Liver (tissue), 9 donors: ENCODE results near the gene TRIP12. TPM values are rescaled to one million over a fixed set of nuclear protein-coding genes. Genes with fewer than 3 reads are reported as not detected.
"Not testable (repeated sequence)": the region's sequence is repeated elsewhere in the genome, so short reads cannot be mapped to it uniquely, and the experiment has no call there.

Experiments
- DNase-seq: peaks from one replicate; pipeline ENCODE4 v3.0.0-alpha.2; 2017; ENCODE audit warnings: low spot score
- H3K27ac ChIP-seq, 2 donors: one replicate each; pipeline ENCODE4 v1.7.0; 2013; ENCODE audit warnings: inconsistent platforms in 2 of 2, low read length in 2 of 2, control low read depth in 1 of 2, low read depth in 1 of 2, mild to moderate bottlenecking in 1 of 2
- H3K27me3 ChIP-seq, 4 donors: one replicate each; pipeline versions ENCODE4 v1.6.1 to v1.7.0; 2013; ENCODE audit warnings: low read length in 3 of 4, inconsistent platforms in 1 of 4, mild to moderate bottlenecking in 1 of 4, moderate library complexity in 1 of 4; ENCODE audit not compliant: control insufficient read depth in 4 of 4, insufficient read depth in 4 of 4
- H3K36me3 ChIP-seq, 4 donors: one replicate each; pipeline versions ENCODE4 v1.6.1 to v1.7.0; 2013; ENCODE audit warnings: low read length in 3 of 4, mild to moderate bottlenecking in 3 of 4, low read depth in 1 of 4, moderate library complexity in 1 of 4; ENCODE audit not compliant: control insufficient read depth in 4 of 4, insufficient read depth in 3 of 4
- H3K4me1 ChIP-seq, 4 donors: one replicate each; pipeline versions ENCODE4 v1.6.1 to v1.7.0; 2013; ENCODE audit warnings: low read length in 3 of 4, mild to moderate bottlenecking in 3 of 4, moderate library complexity in 1 of 4; ENCODE audit not compliant: control insufficient read depth in 4 of 4, insufficient read depth in 4 of 4
- H3K4me3 ChIP-seq, 3 donors: one replicate each; pipeline versions ENCODE4 v1.6.1 to v1.7.0; 2013; ENCODE audit warnings: low read length in 3 of 3, control low read depth in 1 of 3, low read depth in 1 of 3, mild to moderate bottlenecking in 1 of 3
- H3K9ac ChIP-seq, 2 donors: one replicate each; pipeline ENCODE4 v1.7.0; 2013; ENCODE audit warnings: low read length in 2 of 2, mild to moderate bottlenecking in 2 of 2, moderate library complexity in 2 of 2, control low read depth in 1 of 2, low read depth in 1 of 2
- H3K9me3 ChIP-seq, 4 donors: one replicate each; pipeline versions ENCODE4 v1.6.1 to v1.7.0; 2013; ENCODE audit warnings: low read length in 3 of 4; ENCODE audit not compliant: control insufficient read depth in 4 of 4
- EGR1 ChIP-seq, 2 donors: IDR thresholded peaks; 2 replicates each; pipeline ENCODE4 v1.6.1; 2016 to 2018; ENCODE audit warnings: antibody characterized with exemption in 2 of 2, low read depth in 2 of 2
- FOXA1 ChIP-seq: IDR thresholded peaks from 2 replicates; pipeline ENCODE4 v1.6.1; 2016; ENCODE audit warnings: antibody characterized with exemption
- FOXA2 ChIP-seq: IDR thresholded peaks from 2 replicates; pipeline ENCODE4 v1.6.1; 2016; ENCODE audit warnings: antibody characterized with exemption
- GABPA ChIP-seq, 2 donors: IDR thresholded peaks in 1 of 2; conservative IDR thresholded peaks in 1 of 2; 2 replicates each; pipeline ENCODE4 v1.6.1; 2016; ENCODE audit warnings: antibody characterized with exemption in 2 of 2, mild to moderate bottlenecking in 1 of 2, moderate library complexity in 1 of 2
- HNF4A ChIP-seq, 2 donors: conservative IDR thresholded peaks; 2 replicates each; pipeline ENCODE4 v1.6.1; 2016; ENCODE audit warnings: antibody characterized with exemption in 2 of 2, mild to moderate bottlenecking in 2 of 2
- HNF4G ChIP-seq: IDR thresholded peaks from 2 replicates; pipeline ENCODE4 v1.6.1; 2016; ENCODE audit warnings: antibody characterized with exemption
- JUND ChIP-seq, 2 donors: IDR thresholded peaks; 2 replicates each; pipeline ENCODE4 v1.6.1; 2016; ENCODE audit warnings: antibody characterized with exemption in 2 of 2
- NR2F2 ChIP-seq: IDR thresholded peaks from 2 replicates; pipeline ENCODE4 v1.6.1; 2016; ENCODE audit warnings: antibody characterized with exemption
- RAD21 ChIP-seq, 2 donors: IDR thresholded peaks; 2 replicates each; pipeline ENCODE4 v1.6.1; 2016; ENCODE audit warnings: antibody characterized with exemption in 2 of 2, mild to moderate bottlenecking in 2 of 2
- RXRA ChIP-seq, 2 donors: IDR thresholded peaks; 2 replicates each; pipeline ENCODE4 v1.6.1; 2017 to 2018; ENCODE audit warnings: antibody characterized with exemption in 2 of 2, mild to moderate bottlenecking in 1 of 2
- SP1 ChIP-seq: IDR thresholded peaks from 2 replicates; pipeline ENCODE4 v1.6.1; 2018; ENCODE audit warnings: antibody characterized with exemption, mild to moderate bottlenecking
- TAF1 ChIP-seq: conservative IDR thresholded peaks from 2 replicates; pipeline ENCODE4 v1.6.1; 2016; ENCODE audit warnings: antibody characterized with exemption, mild to moderate bottlenecking
- YY1 ChIP-seq: IDR thresholded peaks from 2 replicates; pipeline ENCODE4 v1.6.1; 2016; ENCODE audit warnings: antibody characterized with exemption, mild to moderate bottlenecking
- WGBS: extraction: QIAGEN DNeasy Blood & Tissue Kit; methylation state at CpG from one replicate; pipeline ENCODE4 v1.1.7; 2013; 5-methylcytosine and 5-hydroxymethylcytosine counted together
- polyA plus RNA-seq, 2 donors: library from polyadenylated mRNA; stranded (reverse) in 1 of 2; unstranded in 1 of 2; fragments of 200-250 nt in 1 of 2; fragments of >200 nt in 1 of 2; fragmentation: Nextera tagmentation in 1 of 2; extraction: Ambion mirVana in 1 of 2; gene quantifications; one replicate each; pipeline versions ENCODE4 v1.2.1 to v1.2.3, GENCODE V29; 2013 to 2015
- total RNA-seq, 2 donors: library from RNA; depleted of rRNA; stranded (reverse); fragments of >200 nt; gene quantifications; one replicate each; pipeline ENCODE4 v1.2.3, GENCODE V29; 2014
- TF ChIP-seq, protein P1 (sequence below): IDR thresholded peaks from 2 replicates; pipeline ENCODE4 v1.6.1; 2016; ENCODE audit warnings: antibody characterized with exemption
- TF ChIP-seq, protein P2 (sequence below): IDR thresholded peaks from 2 replicates; pipeline ENCODE4 v1.6.1; 2016; ENCODE audit warnings: antibody characterized with exemption, mild to moderate bottlenecking
- TF ChIP-seq, protein P3 (sequence below): IDR thresholded peaks from 2 replicates; pipeline ENCODE4 v1.6.1; 2016; ENCODE audit warnings: antibody characterized with exemption
- TF ChIP-seq, protein P4 (sequence below): IDR thresholded peaks from 2 replicates; pipeline ENCODE4 v1.6.1; 2016; ENCODE audit warnings: antibody characterized with exemption
- TF ChIP-seq, protein P5 (sequence below): fragments of 150-350 bp; IDR thresholded peaks from 2 replicates; pipeline ENCODE4 v1.5.1; 2017; ENCODE audit warnings: improper control_type of control experiment, low read depth, low read length; ENCODE audit not compliant: missing input control
- donor health status: healthy.
- donor health status: healthy.
- donor health status: healthy.
- donor health status: healthy.
- donor health status: healthy.

The TRIP12 gene
- total and polyA plus RNA-seq, 4 donors, result 13.9 to 128 (median 67.4) TPM

DNA sequence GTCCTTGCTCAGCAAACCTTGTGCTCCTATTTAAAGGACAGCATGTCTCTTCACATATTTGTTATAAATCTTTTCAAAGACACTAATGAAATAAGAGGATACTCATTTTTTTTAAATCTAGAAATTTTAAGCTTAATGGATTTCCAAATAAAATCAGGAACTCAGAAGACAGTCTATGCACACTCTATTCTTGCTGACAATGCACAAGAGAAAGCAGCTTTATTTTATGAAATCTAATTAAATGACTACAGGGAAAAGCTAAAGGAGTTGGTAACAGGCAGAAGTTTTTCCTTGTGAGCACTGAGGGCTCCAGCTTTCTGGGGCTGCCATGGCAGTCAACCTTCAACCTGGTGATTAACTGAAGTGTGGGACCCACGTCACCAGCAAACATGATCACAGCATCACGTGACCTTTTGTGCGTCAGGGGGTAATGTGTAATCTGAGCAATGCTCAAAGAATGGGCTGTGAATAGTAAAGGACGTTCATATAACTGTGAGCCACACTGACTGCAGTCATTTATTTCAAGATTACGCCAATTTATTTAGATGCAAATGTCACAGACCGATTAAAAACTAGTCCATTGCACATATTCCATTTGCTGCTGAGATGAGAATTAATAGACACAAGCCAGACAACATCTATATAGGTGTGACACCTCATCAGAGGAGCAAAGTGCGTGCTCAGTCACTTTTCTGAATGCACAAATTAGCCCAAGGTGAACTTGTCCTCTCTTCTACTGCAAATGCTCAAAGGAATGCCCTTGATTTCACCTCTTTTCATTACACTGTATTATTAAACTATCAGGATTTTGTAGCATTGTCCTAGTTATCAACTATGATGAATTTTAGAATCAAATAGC is 195.9 kb downstream of the TRIP12 start:
- Histone ChIP-seq H3K9me3 (no peaks in the 10 kb centered on the region), H3K27me3 (no peaks in the 10 kb centered on the region), H3K27ac (no peak overlapping the region), H3K9ac (no peak overlapping the region), H3K4me3 (no peak overlapping the region), H3K4me1 (peaks cover 0 to 10% (median 5%) of the 10 kb centered on the region in 4 donors), H3K36me3 (no peaks in the 10 kb centered on the region)
- no peak for DNase-seq
- 72% methylated on average over 7 of the region's 7 CpGs for WGBS
- TF ChIP-seq SP1, result no peak
- TF ChIP-seq FOXA2, result no peak

DNA sequence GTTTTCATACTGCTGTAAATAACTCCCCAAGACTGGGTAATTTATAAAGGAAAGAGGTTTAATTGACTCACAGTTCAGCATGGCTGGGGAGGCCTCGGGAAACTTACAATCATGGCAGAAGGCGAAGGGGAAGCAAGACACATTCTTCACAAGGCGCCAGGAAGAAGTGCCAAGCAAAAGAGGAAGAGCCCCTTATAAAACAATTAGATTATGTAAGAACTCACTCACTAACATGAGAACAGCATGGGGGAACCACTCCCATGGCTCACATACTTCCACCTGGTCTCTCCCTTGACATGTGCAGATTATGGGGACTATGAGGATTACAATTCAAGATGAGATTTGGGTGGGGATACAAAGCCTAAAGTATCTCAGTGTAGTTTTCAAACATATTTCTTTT is 198.6 kb downstream of the TRIP12 start:
- H3K27ac ChIP-seq, H3K4me1 ChIP-seq, H3K27me3 ChIP-seq, H3K4me3 ChIP-seq, H3K9ac ChIP-seq, H3K36me3 ChIP-seq, H3K9me3 ChIP-seq, DNase-seq: not testable (repeated sequence)
- 85% methylated on average over 3 of the region's 3 CpGs for WGBS

DNA sequence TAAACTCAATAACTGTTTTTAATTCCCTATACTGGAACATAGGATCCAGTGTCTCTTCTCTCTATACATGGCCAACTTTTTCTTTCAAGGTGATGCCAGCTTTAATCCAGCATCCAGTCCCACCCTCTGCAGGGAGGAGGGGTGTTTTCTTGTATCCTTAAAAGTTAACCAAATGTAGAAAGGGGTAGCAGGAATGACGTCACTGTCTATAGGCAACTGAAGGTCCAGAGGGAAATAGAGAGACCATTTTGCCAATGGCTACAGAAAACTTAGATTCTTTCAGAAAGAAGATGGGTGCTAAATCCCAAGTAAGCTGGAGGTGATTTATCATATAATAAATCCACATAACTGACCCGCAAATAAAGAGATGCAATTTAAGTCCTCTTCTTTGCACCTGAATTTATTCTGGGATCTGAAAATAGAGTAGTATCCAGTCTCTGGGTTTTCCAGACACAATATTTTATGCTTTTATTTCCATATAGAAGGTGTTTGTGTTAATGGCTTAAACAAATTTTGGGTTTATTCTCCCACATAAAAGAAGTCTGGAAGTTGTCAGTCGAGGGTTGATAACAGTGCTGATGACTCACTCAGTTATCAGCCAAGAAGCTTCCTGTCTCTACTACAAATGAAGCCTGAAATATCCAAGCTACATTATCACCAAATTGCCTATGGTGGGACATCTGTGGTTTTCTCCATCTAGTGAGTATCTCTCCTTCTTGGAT is 201.7 kb downstream of the TRIP12 start:
- H3K9ac ChIP-seq, result no peak overlapping the region
- no peaks in the 10 kb centered on the region for H3K36me3 ChIP-seq
- 70% methylated on average over 3 of the region's 3 CpGs for WGBS
- TF ChIP-seq GABPA (IDR thresholded peaks at IDR 0.05 in 1 of 2, conservative IDR thresholded peaks at IDR 0.05 in 1 of 2) (no peak), RAD21 (IDR thresholded peaks at IDR 0.05) (no peak), SP1 (no peak), RXRA (IDR thresholded peaks at IDR 0.05) (no peak), HNF4G (no peak), NR2F2 (no peak), FOXA1 (no peak), FOXA2 (no peak), HNF4A (conservative IDR thresholded peaks at IDR 0.05) (no peak), YY1 (no peak), TAF1 (no peak), EGR1 (IDR thresholded peaks at IDR 0.05; ENCODE audit: low read depth in 2 of 2) (no peak), JUND (IDR thresholded peaks at IDR 0.05) (no peak)
- TF ChIP-seq, protein P1, sequence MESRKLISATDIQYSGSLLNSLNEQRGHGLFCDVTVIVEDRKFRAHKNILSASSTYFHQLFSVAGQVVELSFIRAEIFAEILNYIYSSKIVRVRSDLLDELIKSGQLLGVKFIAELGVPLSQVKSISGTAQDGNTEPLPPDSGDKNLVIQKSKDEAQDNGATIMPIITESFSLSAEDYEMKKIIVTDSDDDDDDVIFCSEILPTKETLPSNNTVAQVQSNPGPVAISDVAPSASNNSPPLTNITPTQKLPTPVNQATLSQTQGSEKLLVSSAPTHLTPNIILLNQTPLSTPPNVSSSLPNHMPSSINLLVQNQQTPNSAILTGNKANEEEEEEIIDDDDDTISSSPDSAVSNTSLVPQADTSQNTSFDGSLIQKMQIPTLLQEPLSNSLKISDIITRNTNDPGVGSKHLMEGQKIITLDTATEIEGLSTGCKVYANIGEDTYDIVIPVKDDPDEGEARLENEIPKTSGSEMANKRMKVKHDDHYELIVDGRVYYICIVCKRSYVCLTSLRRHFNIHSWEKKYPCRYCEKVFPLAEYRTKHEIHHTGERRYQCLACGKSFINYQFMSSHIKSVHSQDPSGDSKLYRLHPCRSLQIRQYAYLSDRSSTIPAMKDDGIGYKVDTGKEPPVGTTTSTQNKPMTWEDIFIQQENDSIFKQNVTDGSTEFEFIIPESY, result no peak
- TF ChIP-seq, protein P2, sequence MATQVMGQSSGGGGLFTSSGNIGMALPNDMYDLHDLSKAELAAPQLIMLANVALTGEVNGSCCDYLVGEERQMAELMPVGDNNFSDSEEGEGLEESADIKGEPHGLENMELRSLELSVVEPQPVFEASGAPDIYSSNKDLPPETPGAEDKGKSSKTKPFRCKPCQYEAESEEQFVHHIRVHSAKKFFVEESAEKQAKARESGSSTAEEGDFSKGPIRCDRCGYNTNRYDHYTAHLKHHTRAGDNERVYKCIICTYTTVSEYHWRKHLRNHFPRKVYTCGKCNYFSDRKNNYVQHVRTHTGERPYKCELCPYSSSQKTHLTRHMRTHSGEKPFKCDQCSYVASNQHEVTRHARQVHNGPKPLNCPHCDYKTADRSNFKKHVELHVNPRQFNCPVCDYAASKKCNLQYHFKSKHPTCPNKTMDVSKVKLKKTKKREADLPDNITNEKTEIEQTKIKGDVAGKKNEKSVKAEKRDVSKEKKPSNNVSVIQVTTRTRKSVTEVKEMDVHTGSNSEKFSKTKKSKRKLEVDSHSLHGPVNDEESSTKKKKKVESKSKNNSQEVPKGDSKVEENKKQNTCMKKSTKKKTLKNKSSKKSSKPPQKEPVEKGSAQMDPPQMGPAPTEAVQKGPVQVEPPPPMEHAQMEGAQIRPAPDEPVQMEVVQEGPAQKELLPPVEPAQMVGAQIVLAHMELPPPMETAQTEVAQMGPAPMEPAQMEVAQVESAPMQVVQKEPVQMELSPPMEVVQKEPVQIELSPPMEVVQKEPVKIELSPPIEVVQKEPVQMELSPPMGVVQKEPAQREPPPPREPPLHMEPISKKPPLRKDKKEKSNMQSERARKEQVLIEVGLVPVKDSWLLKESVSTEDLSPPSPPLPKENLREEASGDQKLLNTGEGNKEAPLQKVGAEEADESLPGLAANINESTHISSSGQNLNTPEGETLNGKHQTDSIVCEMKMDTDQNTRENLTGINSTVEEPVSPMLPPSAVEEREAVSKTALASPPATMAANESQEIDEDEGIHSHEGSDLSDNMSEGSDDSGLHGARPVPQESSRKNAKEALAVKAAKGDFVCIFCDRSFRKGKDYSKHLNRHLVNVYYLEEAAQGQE, result no peak
- TF ChIP-seq, protein P3, sequence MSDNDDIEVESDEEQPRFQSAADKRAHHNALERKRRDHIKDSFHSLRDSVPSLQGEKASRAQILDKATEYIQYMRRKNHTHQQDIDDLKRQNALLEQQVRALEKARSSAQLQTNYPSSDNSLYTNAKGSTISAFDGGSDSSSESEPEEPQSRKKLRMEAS, result no peak
- TF ChIP-seq, protein P4, sequence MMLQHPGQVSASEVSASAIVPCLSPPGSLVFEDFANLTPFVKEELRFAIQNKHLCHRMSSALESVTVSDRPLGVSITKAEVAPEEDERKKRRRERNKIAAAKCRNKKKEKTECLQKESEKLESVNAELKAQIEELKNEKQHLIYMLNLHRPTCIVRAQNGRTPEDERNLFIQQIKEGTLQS, result no peak
- TF ChIP-seq, protein P5, sequence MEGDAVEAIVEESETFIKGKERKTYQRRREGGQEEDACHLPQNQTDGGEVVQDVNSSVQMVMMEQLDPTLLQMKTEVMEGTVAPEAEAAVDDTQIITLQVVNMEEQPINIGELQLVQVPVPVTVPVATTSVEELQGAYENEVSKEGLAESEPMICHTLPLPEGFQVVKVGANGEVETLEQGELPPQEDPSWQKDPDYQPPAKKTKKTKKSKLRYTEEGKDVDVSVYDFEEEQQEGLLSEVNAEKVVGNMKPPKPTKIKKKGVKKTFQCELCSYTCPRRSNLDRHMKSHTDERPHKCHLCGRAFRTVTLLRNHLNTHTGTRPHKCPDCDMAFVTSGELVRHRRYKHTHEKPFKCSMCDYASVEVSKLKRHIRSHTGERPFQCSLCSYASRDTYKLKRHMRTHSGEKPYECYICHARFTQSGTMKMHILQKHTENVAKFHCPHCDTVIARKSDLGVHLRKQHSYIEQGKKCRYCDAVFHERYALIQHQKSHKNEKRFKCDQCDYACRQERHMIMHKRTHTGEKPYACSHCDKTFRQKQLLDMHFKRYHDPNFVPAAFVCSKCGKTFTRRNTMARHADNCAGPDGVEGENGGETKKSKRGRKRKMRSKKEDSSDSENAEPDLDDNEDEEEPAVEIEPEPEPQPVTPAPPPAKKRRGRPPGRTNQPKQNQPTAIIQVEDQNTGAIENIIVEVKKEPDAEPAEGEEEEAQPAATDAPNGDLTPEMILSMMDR, result no peak
- DNase-seq, result no peak
- no peaks in the 10 kb centered on the region for H3K27me3 ChIP-seq
- H3K4me3 ChIP-seq, result no peak overlapping the region
- H3K4me1 ChIP-seq, result peaks cover 2 to 3% (median 3%) of the 10 kb centered on the region in 4 donors
- no peaks in the 10 kb centered on the region for H3K9me3 ChIP-seq
- no peak overlapping the region for H3K27ac ChIP-seq
